ENCODE data around the gene C6orf47. TPM values are rescaled to one million over a fixed set of nuclear protein-coding genes. Genes with fewer than 3 reads are reported as not detected.

Gene C6orf47
- polyA plus RNA-seq, 1 of the 3 experiments (the other 2 are of a cell fraction): 10.3 TPM

GRCh38 chr6:31631681-31632278 lies 28.8 kb downstream of the C6orf47 start:
- H3K36me3 ChIP-seq (replicated peaks in 1 of 2; ENCODE audit: control insufficient read depth in 1 of 2, insufficient read depth in 2 of 2, low read length in 1 of 2): peaks cover 60 to 98% of the 10 kb centered on the region in 2 experiments
- no peak overlapping the region for H3K4me2 ChIP-seq
- CTCF ChIA-PET: interaction anchor here (1.0 kb wide), 1 partner anchor 10 kb away, joined by 4 read pairs; no protein-coding TSS in a partner anchor
- H3K9me3 ChIP-seq: no peaks in the 10 kb centered on the region
- POLR2A ChIA-PET: no interaction called here
- peaks cover 19% of the 10 kb centered on the region; the same call in 1 of the 2 replicates for H4K20me1 ChIP-seq (ENCODE audit: insufficient read depth)
- H3K79me2 ChIP-seq (ENCODE audit: insufficient read depth): peaks cover 25% of the 10 kb centered on the region; the same call in 1 of the 2 replicates
- no peak overlapping the region for H3K9ac ChIP-seq
- DNase-seq: peak; percentile 42
- WGBS (ENCODE audit: low lambda C conversion rate): 94% methylated on average over 30 of the region's 32 CpGs
- H3F3A ChIP-seq (replicated peaks; ENCODE audit: insufficient read depth): peaks cover 32% of the 10 kb centered on the region
- H3K27me3 ChIP-seq (ENCODE audit: insufficient read depth): no peaks in the 10 kb centered on the region
- no peaks in the 10 kb centered on the region; a peak in 1 of 4 replicates for H3K4me1 ChIP-seq (ENCODE audit: control insufficient read depth in 1 of 2, insufficient read depth in 2 of 2, low read depth in 1 of 2, low read length in 1 of 2)
- no peak overlapping the region; a peak in 1 of 4 replicates for H3K27ac ChIP-seq (ENCODE audit: low read depth in 2 of 2, low read length in 1 of 2)
- no peak for TF ChIP-seq USF2 (IDR thresholded peaks at IDR 0.05; ENCODE audit: borderline replicate concordance, low read depth, low read length)
- TF ChIP-seq FOXJ3 (CRISPR knock-in tag; IDR thresholded peaks at IDR 0.05): no peak
- TF ChIP-seq NFIC (IDR thresholded peaks at IDR 0.05; ENCODE audit: borderline replicate concordance): no peak
- no peak for TF ChIP-seq FOSL2 (IDR thresholded peaks at IDR 0.05; ENCODE audit: borderline replicate concordance, low read depth)
- no peak for TF ChIP-seq IRF3 (IDR thresholded peaks at IDR 0.05; ENCODE audit: low read depth, low read length)
- TF ChIP-seq EP300 (IDR thresholded peaks at IDR 0.05; ENCODE audit: borderline replicate concordance in 1 of 2, low read depth in 1 of 2, low read length in 1 of 2): no peak
- TF ChIP-seq MAX (IDR thresholded peaks at IDR 0.05; ENCODE audit: low read depth): no peak
- no peak for TF ChIP-seq RFX5 (IDR thresholded peaks at IDR 0.05; ENCODE audit: low read length)
- TF ChIP-seq CHD2 (IDR thresholded peaks at IDR 0.05; ENCODE audit: low read length, partially characterized antibody): no peak
- no peak for TF ChIP-seq GATA2 (CRISPR knock-in tag; IDR thresholded peaks at IDR 0.05)
- no peak for TF ChIP-seq ELF1 (IDR thresholded peaks at IDR 0.05)
- TF ChIP-seq MEF2A (IDR thresholded peaks at IDR 0.05; ENCODE audit: borderline replicate concordance, low read depth): no peak
- no peak for TF ChIP-seq ZBTB33 (IDR thresholded peaks at IDR 0.05; ENCODE audit: borderline replicate concordance, low read depth)
- no peak for TF ChIP-seq CTCF (IDR thresholded peaks at IDR 0.05)
- H3K9me2 ChIP-seq: no peaks in the 10 kb centered on the region
- H3K4me3 ChIP-seq (ENCODE audit: low read depth in 2 of 2, low read length in 1 of 2): no peak overlapping the region
- no peak overlapping the region for H2AFZ ChIP-seq (ENCODE audit: low read depth)
